ENCODE results near the gene THAP7.
A peak's percentile ranks its signal among the peaks of the same experiment; 100 is the strongest.

The THAP7 gene

DNA sequence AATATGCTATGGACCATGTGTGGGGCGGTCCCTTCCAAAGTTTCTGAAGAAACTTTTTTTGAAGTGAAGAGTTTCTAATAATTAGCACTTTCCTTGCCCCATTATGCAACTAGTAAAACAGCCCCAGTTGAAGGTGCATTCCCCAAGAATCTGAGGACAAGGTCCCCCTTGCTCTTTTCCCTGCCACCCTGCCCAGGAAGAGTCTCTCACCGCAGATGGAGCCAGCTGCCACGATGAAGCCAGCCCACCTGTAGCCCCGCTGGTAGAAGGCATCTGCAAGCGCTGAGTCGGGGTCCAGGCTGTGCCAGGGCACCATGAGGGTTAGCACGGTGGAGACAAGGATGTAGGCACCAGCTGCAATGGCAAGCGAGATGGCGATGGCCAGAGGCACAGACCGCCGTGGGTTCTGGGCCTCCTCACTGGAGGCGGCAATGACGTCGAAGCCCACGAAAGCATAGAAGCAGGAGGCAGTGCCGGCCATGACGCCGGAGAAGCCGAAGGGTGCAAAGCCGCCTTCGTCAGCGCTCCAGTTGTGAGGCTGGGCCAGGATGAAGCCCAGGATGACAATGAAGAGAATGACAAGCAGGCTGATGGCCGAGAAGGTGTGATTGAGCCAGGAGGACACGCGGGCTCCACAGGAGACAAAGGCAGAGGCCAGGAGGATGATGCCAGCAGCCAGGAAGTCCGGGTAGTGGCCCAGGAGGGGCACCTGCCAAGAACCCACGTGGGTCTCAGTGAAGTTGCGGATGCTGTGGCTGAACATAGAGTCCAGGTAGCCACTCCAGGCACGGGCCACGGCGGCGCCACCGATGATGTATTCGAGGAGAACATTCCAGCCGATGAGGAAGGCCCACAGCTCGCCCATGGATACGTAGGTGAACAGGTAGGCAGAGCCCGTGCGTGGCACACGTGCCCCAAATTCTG, 29.0 kb upstream of the THAP7 start:
- DNase-seq: no peak

DNA sequence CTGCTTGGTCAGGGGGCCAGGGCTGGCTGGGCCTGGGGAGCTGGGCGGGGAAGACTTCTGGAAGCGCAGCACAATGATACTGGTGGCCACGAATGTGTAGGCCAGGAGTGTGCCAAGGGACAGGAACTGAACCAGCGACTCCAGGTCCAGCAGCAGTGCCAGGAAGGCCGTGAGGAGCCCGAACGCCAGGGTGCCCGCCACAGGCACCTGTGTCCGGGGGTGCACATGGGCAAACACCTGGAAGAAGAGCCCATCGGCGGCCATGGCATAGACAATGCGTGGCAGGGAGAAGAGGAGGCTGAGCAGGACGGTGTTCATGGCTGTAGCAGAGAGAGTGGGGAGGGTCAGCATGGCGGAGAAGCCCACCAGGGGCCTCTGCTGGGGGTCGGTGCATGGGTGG, 28.1 kb upstream of the THAP7 start:
- DNase-seq: no peak

GRCh38 chr22:21029486-21030025, 27.6 kb upstream of the THAP7 start:
- DNase-seq: no peak

DNA sequence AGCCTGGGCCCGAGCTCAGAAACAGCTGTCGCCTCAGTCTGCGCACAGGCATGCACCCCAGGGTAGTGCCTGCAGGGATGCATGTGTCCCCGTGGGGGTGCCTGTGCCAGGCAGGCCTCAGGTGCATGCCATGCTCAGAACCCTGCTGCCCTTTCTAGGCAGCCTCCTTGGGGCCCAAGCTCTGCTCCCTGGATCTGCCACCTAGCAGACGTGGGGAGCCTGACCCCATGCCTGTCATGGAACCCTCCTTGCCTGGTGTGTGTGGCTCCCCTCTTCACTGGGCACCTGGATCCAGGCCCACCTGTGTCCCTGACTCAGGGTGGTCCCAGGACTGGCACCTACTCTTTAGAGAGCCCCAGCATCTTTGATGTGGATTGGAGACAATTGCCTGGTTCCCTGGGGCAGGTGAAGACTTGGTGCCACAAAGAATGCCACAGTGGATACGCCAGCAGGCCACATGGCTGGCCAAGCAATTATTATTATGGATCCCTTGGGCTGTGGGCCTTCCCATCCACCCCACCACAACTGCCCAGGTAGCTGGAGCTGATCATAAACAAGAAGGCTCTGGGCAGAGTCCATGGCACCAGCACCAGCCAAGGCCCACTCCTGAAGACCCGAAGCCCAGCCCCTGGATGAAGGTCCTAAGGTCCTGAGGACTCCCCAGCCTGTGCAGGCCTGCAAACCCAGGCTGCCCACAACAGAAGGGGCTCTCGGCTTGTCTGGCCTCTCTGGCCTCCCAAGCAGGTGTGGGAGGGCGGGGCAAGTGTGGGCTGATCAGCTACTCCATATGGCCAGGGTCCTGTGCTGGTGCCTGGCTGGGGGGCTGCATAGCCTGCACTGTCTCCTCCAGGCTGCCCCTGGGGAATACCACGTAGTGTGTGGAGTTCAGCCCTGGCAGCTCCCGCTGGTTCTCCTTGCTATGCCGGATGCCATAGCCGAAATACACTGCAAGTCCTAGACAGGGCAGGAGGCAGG, 26.6 kb upstream of the THAP7 start:
- no peak for DNase-seq

DNA sequence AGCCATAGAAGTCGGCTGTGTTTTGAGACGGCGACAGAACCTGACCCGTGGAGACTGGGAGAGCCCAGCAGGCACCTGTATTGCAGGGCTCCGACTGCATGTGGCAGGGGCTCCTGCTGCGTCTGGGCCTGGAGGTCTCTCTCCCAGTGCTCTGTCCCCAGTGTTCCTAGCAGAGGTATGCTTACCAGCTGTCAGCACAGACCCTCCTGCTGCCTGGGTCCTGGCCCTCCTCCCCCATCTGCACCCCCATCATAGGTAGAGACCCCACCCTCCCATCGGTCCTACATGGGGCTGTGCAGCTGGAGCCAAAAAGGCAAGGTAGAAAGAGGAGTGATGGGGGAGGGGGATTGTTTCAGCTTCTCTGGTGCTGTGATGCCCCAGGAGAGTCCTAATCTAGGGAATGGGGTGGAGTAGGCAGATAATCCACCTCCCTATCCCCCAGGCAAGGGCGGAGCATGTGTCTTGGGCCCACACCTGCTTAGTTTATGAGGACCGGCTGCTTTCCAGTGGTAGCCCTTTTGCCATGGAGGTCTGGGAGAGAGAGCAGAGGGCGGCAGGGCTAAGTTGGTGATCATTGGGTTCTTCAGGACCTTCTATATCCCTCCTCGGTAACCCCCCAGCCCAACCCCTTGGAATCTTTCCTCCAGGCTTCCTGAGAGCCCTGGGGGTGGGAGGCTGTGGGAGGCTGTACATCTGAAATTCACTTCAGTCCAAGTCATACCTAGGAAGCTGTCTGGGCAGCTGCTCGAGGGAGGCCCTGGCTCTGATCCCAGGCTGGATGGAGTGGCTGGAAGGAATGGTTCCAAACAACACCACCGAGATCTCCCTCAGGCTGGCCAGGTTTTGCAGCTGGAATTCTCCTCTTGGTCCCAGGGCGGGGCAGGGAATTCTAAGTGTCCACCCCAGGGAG, 25.1 kb upstream of the THAP7 start:
- no peak for DNase-seq

GRCh38 chr22:21025763-21026755, 24.1 kb upstream of the THAP7 start:
- no peak for DNase-seq

DNA sequence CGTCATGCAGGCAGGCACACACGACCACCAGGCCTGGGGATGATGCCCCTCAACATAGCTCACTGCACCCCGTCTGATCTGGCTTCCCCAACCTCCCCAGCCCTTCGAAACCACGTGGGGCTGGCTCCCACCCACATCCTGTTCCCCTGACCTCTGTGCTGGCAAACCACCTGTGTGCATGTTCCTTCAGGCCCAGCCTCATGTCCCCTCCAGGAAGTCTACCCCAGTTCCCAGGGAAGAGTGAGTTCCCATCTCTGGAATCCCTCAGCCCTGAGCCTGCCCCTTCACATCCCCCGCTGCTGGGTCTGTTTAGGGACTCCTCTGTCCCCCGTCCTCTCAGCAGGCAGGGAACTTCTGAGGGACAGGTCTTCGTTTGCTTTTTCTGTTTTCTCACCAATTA, 23.3 kb upstream of the THAP7 start:
- no peak for DNase-seq

DNA sequence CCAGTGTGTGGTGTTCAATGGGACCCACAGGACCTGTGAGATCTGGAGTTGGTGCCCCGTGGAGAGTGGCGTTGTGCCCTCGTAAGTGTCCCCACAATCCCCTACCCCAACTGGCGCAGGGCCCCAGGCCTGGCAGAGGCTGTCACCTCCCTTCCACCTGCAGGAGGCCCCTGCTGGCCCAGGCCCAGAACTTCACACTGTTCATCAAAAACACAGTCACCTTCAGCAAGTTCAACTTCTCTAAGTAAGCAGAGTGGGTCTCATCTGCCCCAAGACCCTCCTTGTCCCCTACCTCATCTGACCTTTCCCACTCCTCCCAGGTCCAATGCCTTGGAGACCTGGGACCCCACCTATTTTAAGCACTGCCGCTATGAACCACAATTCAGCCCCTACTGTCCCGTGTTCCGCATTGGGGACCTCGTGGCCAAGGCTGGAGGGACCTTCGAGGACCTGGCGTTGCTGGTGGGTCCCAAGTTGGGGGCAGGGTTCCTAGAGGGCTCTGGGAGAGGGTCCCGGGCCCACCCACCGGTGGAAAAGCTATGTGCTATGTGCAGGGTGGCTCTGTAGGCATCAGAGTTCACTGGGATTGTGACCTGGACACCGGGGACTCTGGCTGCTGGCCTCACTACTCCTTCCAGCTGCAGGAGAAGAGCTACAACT, 21.2 kb upstream of the THAP7 start:
- no peak for DNase-seq

- DNase-seq: no peak
Observed at GRCh38 chr22:21022507-21022906, 20.6 kb upstream of the THAP7 start.

GRCh38 chr22:21020802-21021429, 19.0 kb upstream of the THAP7 start:
- DNase-seq: no peak

GRCh38 chr22:21018314-21018713, 16.4 kb upstream of the THAP7 start:
- no peak for DNase-seq

GRCh38 chr22:21016644-21017420, 14.9 kb upstream of the THAP7 start:
- no peak for DNase-seq

- no peak for DNase-seq
Observed at GRCh38 chr22:21015466-21016006, 13.6 kb upstream of the THAP7 start.

GRCh38 chr22:21014726-21015465, 13.0 kb upstream of the THAP7 start, which contains the start of gene P2RX6:
TSS of gene P2RX6 (plus strand) at chr22:21015165. CDS start at chr22:21015175, 10 bp downstream.
- DNase-seq: no peak

- DNase-seq: peak; percentile 93
Observed at GRCh38 chr22:21014202-21014725, 12.3 kb upstream of the THAP7 start.

GRCh38 chr22:21013657-21014201, 11.8 kb upstream of the THAP7 start:
- no peak for DNase-seq
